ENCODE data around the gene PITX1.

- TF ChIP-seq, protein P1, sequence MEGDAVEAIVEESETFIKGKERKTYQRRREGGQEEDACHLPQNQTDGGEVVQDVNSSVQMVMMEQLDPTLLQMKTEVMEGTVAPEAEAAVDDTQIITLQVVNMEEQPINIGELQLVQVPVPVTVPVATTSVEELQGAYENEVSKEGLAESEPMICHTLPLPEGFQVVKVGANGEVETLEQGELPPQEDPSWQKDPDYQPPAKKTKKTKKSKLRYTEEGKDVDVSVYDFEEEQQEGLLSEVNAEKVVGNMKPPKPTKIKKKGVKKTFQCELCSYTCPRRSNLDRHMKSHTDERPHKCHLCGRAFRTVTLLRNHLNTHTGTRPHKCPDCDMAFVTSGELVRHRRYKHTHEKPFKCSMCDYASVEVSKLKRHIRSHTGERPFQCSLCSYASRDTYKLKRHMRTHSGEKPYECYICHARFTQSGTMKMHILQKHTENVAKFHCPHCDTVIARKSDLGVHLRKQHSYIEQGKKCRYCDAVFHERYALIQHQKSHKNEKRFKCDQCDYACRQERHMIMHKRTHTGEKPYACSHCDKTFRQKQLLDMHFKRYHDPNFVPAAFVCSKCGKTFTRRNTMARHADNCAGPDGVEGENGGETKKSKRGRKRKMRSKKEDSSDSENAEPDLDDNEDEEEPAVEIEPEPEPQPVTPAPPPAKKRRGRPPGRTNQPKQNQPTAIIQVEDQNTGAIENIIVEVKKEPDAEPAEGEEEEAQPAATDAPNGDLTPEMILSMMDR (IDR thresholded peaks at IDR 0.05): no peak
- TF ChIP-seq EZH2 (IDR thresholded peaks at IDR 0.05; ENCODE audit: borderline replicate concordance, insufficient read depth, low read depth, low read length, poor library complexity, severe bottlenecking): no peak
These were observed 44.7 kb downstream of the PITX1 start for GRCh38 chr5:134989266-134989830.
